KMS-11 (cell line): ENCODE measurements around the gene TBC1D1.

Experiments used
- H2AFZ ChIP-seq: fragments of 200-600 bp; sonication (generic); 2 replicates; pipeline ENCODE4 v1.6.1; 2016; ENCODE audit warnings: antibody characterized with exemption, mixed run types, low read depth
- H3K27ac ChIP-seq: fragments of 200-600 bp; sonication (generic); 2 replicates; pipeline ENCODE4 v1.6.1; 2016; ENCODE audit warnings: mild to moderate bottlenecking, mixed run types
- H3K27me3 ChIP-seq: fragments of 200-600 bp; sonication (generic); 2 replicates; pipeline ENCODE4 v1.6.1; 2017; ENCODE audit warnings: mild to moderate bottlenecking, low read depth, mixed run types, moderate library complexity; ENCODE audit not compliant: insufficient read depth
- H3K36me3 ChIP-seq: fragments of 200-600 bp; sonication (generic); 2 replicates; pipeline ENCODE4 v1.6.1; 2017; ENCODE audit warnings: mild to moderate bottlenecking, mixed run types; ENCODE audit not compliant: insufficient read depth
- H3K4me1 ChIP-seq: fragments of 200-600 bp; sonication (generic); 2 replicates; pipeline ENCODE4 v1.6.1; 2016; ENCODE audit warnings: mild to moderate bottlenecking, low read depth, mixed run types; ENCODE audit not compliant: poor library complexity, severe bottlenecking
- H3K4me2 ChIP-seq: fragments of 200-600 bp; sonication (generic); 2 replicates; pipeline ENCODE4 v1.7.0; 2016; ENCODE audit warnings: mild to moderate bottlenecking, mixed run types
- H3K4me3 ChIP-seq: fragments of 200-600 bp; sonication (generic); IDR thresholded peaks from 2 replicates; pipeline ENCODE4 v1.6.1; 2017; ENCODE audit warnings: low read depth, low read length, mixed read lengths; ENCODE audit not compliant: insufficient read depth
- H3K79me2 ChIP-seq: fragments of 200-600 bp; sonication (generic); 2 replicates; pipeline ENCODE4 v1.6.1; 2016; ENCODE audit warnings: low read depth, mixed run types; ENCODE audit not compliant: insufficient read depth
- H3K9ac ChIP-seq: fragments of 200-600 bp; sonication (generic); 2 replicates; pipeline ENCODE4 v1.6.1; 2016; ENCODE audit warnings: mild to moderate bottlenecking, mixed run types
- H4K20me1 ChIP-seq: fragments of 200-600 bp; sonication (generic); 2 replicates; pipeline ENCODE4 v1.6.1; 2016; ENCODE audit warnings: mild to moderate bottlenecking, mixed run types; ENCODE audit not compliant: insufficient read depth
- TF ChIP-seq, protein P1 (sequence below): fragments of 200-600 bp; sonication (generic); conservative IDR thresholded peaks from 2 replicates; pipeline ENCODE4 v1.6.1; 2017; ENCODE audit warnings: low read depth, mild to moderate bottlenecking, antibody characterized with exemption, low read length, moderate library complexity, mixed read lengths

The TBC1D1 gene

DNA sequence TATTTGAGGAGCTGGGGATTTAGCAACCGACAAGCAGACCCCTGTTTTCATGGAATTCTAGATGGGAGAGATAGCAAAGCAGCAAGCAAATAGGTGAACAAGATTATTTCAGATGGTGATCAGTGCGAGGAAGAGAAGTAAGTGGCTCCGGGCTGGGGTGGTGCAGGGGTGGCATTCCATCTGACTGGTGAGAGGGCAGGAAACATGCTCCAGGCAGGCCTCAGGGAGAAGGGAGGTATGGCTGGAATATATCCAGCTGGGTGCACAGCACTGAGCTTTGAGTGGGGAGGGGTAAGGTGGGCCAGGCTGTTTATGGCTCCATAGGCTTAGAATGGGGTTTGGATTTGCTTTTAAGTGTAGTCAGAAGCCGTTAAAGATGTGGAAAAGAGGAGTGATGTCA lies 90.5 kb downstream of the TBC1D1 start:
- no peak overlapping the region for H2AFZ ChIP-seq

DNA sequence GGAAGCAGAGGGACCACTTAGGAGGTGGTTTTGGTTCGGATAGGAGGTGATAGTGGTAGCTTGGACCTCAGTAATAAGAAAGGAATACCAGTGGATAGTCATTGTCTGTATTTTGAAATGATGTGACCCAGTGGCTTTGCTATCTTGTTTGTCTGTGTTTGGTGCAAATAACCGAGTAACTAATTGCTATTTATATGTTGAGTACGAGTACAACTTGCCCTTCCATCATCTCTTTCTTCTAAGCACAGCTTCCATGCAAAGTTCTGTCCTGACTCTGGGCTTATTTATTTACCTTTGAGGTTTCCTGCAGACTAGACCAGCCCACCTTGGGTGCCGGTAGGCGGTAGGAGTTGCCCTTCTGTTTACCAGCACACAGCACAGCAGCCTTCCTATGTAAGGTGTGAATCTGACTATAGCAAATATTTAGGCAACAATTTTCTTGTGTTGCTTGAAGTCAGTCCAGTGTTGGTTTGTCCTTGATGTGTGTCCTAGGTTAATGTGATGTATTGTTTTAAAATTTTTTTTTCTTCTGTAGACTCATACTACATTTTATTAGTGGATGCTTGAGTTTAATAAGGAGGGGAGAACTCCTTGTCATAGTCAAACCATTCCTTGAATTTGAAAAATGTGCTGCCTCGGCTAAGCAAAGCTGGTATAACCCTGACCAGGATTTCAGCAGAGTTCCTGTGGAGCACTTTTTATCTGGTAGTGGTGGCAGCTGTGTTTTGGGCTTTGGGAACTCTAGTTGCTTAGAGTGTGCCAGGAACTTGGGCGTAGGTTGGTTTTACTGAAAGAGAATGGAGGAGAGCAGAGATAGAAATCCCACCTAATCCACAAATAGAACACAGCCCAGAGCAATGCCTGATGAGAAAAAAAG lies 91.2 kb downstream of the TBC1D1 start:
- TF ChIP-seq, protein P1, sequence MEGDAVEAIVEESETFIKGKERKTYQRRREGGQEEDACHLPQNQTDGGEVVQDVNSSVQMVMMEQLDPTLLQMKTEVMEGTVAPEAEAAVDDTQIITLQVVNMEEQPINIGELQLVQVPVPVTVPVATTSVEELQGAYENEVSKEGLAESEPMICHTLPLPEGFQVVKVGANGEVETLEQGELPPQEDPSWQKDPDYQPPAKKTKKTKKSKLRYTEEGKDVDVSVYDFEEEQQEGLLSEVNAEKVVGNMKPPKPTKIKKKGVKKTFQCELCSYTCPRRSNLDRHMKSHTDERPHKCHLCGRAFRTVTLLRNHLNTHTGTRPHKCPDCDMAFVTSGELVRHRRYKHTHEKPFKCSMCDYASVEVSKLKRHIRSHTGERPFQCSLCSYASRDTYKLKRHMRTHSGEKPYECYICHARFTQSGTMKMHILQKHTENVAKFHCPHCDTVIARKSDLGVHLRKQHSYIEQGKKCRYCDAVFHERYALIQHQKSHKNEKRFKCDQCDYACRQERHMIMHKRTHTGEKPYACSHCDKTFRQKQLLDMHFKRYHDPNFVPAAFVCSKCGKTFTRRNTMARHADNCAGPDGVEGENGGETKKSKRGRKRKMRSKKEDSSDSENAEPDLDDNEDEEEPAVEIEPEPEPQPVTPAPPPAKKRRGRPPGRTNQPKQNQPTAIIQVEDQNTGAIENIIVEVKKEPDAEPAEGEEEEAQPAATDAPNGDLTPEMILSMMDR, result no peak
- Histone ChIP-seq H3K79me2 (no peaks in the 10 kb centered on the region), H3K36me3 (no peaks in the 10 kb centered on the region), H3K9ac (no peak overlapping the region), H2AFZ (no peak overlapping the region), H3K4me2 (no peak overlapping the region), H4K20me1 (no peaks in the 10 kb centered on the region), H3K4me1 (peaks cover 24% of the 10 kb centered on the region), H3K27me3 (no peaks in the 10 kb centered on the region), H3K4me3 (no peak overlapping the region), H3K27ac (no peak overlapping the region)

More for the DNA sequence above, 90.5 kb downstream of the TBC1D1 start:
- Histone ChIP-seq H3K27me3 (no peaks in the 10 kb centered on the region), H3K27ac (no peak overlapping the region), H4K20me1 (no peaks in the 10 kb centered on the region), H3K4me3 (no peak overlapping the region), H3K4me1 (peaks cover 24% of the 10 kb centered on the region), H3K4me2 (no peak overlapping the region), H3K9ac (no peak overlapping the region), H3K79me2 (no peaks in the 10 kb centered on the region), H3K36me3 (no peaks in the 10 kb centered on the region)
- TF ChIP-seq, protein P1, result no peak

DNA sequence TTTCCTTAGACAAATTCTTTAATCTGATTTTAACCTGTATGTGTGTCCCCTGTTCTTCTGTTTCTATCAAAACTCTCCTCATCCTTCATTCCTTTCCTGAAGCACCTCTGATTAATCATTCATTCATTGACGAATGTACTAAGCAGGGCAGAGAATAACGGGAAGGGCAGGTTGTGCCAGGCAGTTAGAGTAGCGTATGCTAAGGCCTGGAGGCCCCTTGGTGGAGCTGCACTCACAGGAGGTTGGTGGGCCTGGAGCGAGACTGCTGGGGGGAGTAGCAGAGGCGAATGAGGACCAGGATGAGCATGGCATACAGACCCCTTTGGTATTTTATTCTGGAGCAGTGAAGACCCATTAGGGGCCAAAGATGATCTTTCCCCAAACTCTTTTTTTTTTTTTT lies 91.9 kb downstream of the TBC1D1 start:
- Histone ChIP-seq H3K4me1 (peaks cover 24% of the 10 kb centered on the region), H3K4me3 (no peak overlapping the region), H3K4me2 (no peak overlapping the region), H3K36me3 (no peaks in the 10 kb centered on the region), H3K79me2 (no peaks in the 10 kb centered on the region), H3K9ac (no peak overlapping the region), H4K20me1 (no peaks in the 10 kb centered on the region), H3K27ac (no peak overlapping the region), H2AFZ (no peak overlapping the region), H3K27me3 (no peaks in the 10 kb centered on the region)
- TF ChIP-seq, protein P1, result no peak

DNA sequence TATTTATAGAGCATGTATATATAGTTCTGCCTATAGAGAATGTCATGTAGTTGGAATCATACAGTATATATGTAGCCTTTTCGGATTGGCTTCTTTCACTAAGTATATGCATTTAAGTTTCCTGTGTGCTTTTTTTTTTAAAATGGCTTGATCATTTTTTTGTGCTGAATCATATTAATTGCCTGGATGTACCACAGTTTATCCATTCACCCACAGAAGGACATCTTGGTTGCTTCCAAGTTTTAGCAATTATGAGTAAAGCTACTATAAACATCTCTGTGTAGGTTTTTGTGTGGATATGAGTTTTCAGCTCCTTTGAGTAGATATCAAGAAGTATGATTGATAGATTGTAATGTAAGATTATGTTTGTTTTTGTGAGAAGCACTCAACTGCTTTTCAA lies 93.1 kb downstream of the TBC1D1 start:
- Histone ChIP-seq H3K4me3 (no peak overlapping the region), H3K27ac (no peak overlapping the region), H3K4me2 (no peak overlapping the region), H2AFZ (no peak overlapping the region), H4K20me1 (no peaks in the 10 kb centered on the region), H3K36me3 (no peaks in the 10 kb centered on the region), H3K9ac (no peak overlapping the region), H3K79me2 (no peaks in the 10 kb centered on the region), H3K27me3 (no peaks in the 10 kb centered on the region), H3K4me1 (peaks cover 16% of the 10 kb centered on the region)
- TF ChIP-seq, protein P1, result no peak
